Gastrocnemius medialis (tissue), 4 donors: ENCODE data around the gene COMTD1.

Experiments
- CTCF ChIP-seq, 5 experiments: fragments of 450-650 bp in 3 of 5; fragments of 200-600 bp in 2 of 5; sonication (generic) in 2 of 5; IDR thresholded peaks in 4 of 5; conservative IDR thresholded peaks in 1 of 5; 1 replicate in 4 of 5; 2 replicates in 1 of 5; pipeline ENCODE4 v1.5.1; 2016 to 2019; ENCODE audit warnings: antibody characterized with exemption in 5 of 5, mild to moderate bottlenecking in 3 of 5, moderate library complexity in 3 of 5
- POLR2A ChIP-seq, 2 donors: fragments of 450-650 bp; IDR thresholded peaks; one replicate each; pipeline ENCODE4 v1.6.1; 2017; ENCODE audit warnings: antibody characterized with exemption in 2 of 2, mild to moderate bottlenecking in 2 of 2, moderate library complexity in 2 of 2

- TF ChIP-seq POLR2A (IDR thresholded peaks at IDR 0.05) (no peak), CTCF (IDR thresholded peaks at IDR 0.05 in 4 of 5, conservative IDR thresholded peaks at IDR 0.05 in 1 of 5) (no peak)
Observed at GRCh38 chr10:75226656-75227055, 9.1 kb downstream of the COMTD1 start.
